A673 (cell line): ENCODE measurements around the gene IL34. TPM values are rescaled to one million over a fixed set of nuclear protein-coding genes. Genes with fewer than 3 reads are reported as not detected.

Experiments
- BruUV-seq: library from RNA; stranded (reverse); fragments of 400-500 nt; replicated peaks from 2 replicates; lab custom pipeline; 2021; lab: Mats Ljungman, UMichigan
- CTCF ChIA-PET: fragments of 300-600 bp; sonication (Branson Sonifier 250); formaldehyde crosslinking; loops from one replicate; lab custom pipeline; 2022; ENCODE audit warnings: antibody characterized with exemption; lab: Charles Lee
- POLR2A ChIA-PET: fragments of 300-600 bp; sonication (Branson Sonifier 250); formaldehyde crosslinking; loops from one replicate; lab custom pipeline; 2022; ENCODE audit warnings: antibody characterized with exemption; ENCODE audit not compliant: low non-redundant PET; lab: Charles Lee
- DNase-seq: peaks from one replicate; pipeline ENCODE4 v3.0.0-alpha.2; 2015; ENCODE audit warnings: low spot score
- H3K27ac ChIP-seq: fragments of 200-600 bp; sonication (generic); 2 replicates; pipeline ENCODE4 v1.5.1; 2016; ENCODE audit warnings: mixed run types, low read depth, mild to moderate bottlenecking, mixed read lengths, antibody characterized with exemption, low read length; ENCODE audit not compliant: poor library complexity, severe bottlenecking
- H3K27me3 ChIP-seq: fragments of 200-600 bp; sonication (generic); replicated peaks from 2 replicates; pipeline ENCODE4 v1.6.1; 2017; ENCODE audit warnings: mixed run types, low read depth, mild to moderate bottlenecking, mixed read lengths, antibody characterized with exemption, low read length; ENCODE audit not compliant: insufficient read depth, poor library complexity
- H3K36me3 ChIP-seq: fragments of 200-600 bp; sonication (generic); 2 replicates; pipeline ENCODE4 v1.6.1; 2016; ENCODE audit warnings: mixed run types, mild to moderate bottlenecking, mixed read lengths, antibody characterized with exemption, low read length; ENCODE audit not compliant: insufficient read depth, poor library complexity, severe bottlenecking
- H3K4me1 ChIP-seq: fragments of 200-600 bp; sonication (generic); 2 replicates; pipeline ENCODE4 v1.6.1; 2017; ENCODE audit warnings: mixed run types, mild to moderate bottlenecking, mixed read lengths, antibody characterized with exemption, low read length; ENCODE audit not compliant: insufficient read depth, poor library complexity, severe bottlenecking
- H3K4me3 ChIP-seq: fragments of 200-600 bp; sonication (generic); 2 replicates; pipeline ENCODE4 v1.5.1; 2016; ENCODE audit warnings: low read depth, mixed run types, mild to moderate bottlenecking, mixed read lengths, low read length; ENCODE audit not compliant: poor library complexity, severe bottlenecking
- H3K9me3 ChIP-seq: fragments of 200-600 bp; sonication (generic); 2 replicates; pipeline ENCODE4 v1.6.1; 2016; ENCODE audit warnings: mixed run types, low read depth, mild to moderate bottlenecking, mixed read lengths, antibody characterized with exemption, low read length; ENCODE audit not compliant: poor library complexity, severe bottlenecking
- CTCF ChIP-seq: fragments of 300-800, 200-600 bp; sonication (generic); conservative IDR thresholded peaks from 2 replicates; pipeline ENCODE4 v1.5.1; 2017; ENCODE audit warnings: low read depth, mild to moderate bottlenecking, antibody characterized with exemption, low read length, moderate library complexity, mixed read lengths
- EZH2 ChIP-seq: fragments of 200-600 bp; sonication (generic); IDR thresholded peaks from 2 replicates; pipeline ENCODE4 v1.6.1; 2017; ENCODE audit warnings: borderline replicate concordance, low read depth, mild to moderate bottlenecking, mixed read lengths, antibody characterized with exemption, low read length; ENCODE audit not compliant: poor library complexity, severe bottlenecking
- intact Hi-C: fragments of 100-400 bp; cut with micrococcal nuclease; formaldehyde crosslinking; loops from one replicate; pipeline ENCODE4 v1.10.0; 2022; ENCODE audit not compliant: unreplicated experiment
- total RNA-seq: library from RNA; stranded (reverse); gene quantifications from 2 replicates; pipeline ENCODE4 v1.2.3, GENCODE V29; 2021

Gene IL34
- total RNA-seq, 1 experiment from 2014 or later: not detected

- intact Hi-C loops: loop anchor here (2.0 to 10.0 kb wide), 2 partner anchors 89 to 683 kb away; no protein-coding TSS in a partner anchor
- ChIA-PET POLR2A (no interaction called here), CTCF (interaction anchor here (3.3 kb wide), 1 partner anchor 90 kb away, joined by 21 read pairs; no protein-coding TSS in a partner anchor)
- DNase-seq: no peak
- BruUV-seq: no TSS peak
- no peak overlapping the region for H3K4me3 ChIP-seq
- peaks cover 17% of the 10 kb centered on the region for H3K4me1 ChIP-seq
- no peaks in the 10 kb centered on the region for H3K9me3 ChIP-seq
- peak overlapping the region; percentile 42 for H3K27ac ChIP-seq
- TF ChIP-seq EZH2 (no peak), CTCF (no peak)
- H3K27me3 ChIP-seq: no peaks in the 10 kb centered on the region
- peaks cover 27% of the 10 kb centered on the region for H3K36me3 ChIP-seq
These were observed 35.3 kb downstream of the IL34 start for GRCh38 chr16:70681382-70682238.

GRCh38 chr16:70682239-70683145, 36.1 kb downstream of the IL34 start:
- CTCF ChIA-PET: no interaction called here
- intact Hi-C loops: loop anchor here (10.0 kb wide), 1 partner anchor 682 kb away; no protein-coding TSS in a partner anchor
- DNase-seq: no peak
- Histone ChIP-seq H3K9me3 (no peaks in the 10 kb centered on the region), H3K27ac (no peak overlapping the region), H3K27me3 (no peaks in the 10 kb centered on the region), H3K4me1 (peaks cover 22% of the 10 kb centered on the region), H3K36me3 (peaks cover 23% of the 10 kb centered on the region), H3K4me3 (no peak overlapping the region)
- BruUV-seq: no TSS peak
- POLR2A ChIA-PET: no interaction called here
- TF ChIP-seq CTCF (no peak), EZH2 (no peak)

GRCh38 chr16:70683146-70683944, 37.0 kb downstream of the IL34 start:
- BruUV-seq: no TSS peak
- no peak for TF ChIP-seq EZH2
- no peak for DNase-seq
- H3K27me3 ChIP-seq: no peaks in the 10 kb centered on the region
- ChIA-PET POLR2A (no interaction called here), CTCF (no interaction called here)
- no peaks in the 10 kb centered on the region for H3K9me3 ChIP-seq
- no peak overlapping the region for H3K4me3 ChIP-seq
- peaks cover 19% of the 10 kb centered on the region for H3K36me3 ChIP-seq
- intact Hi-C loops: loop anchor here (10.0 kb wide), 1 partner anchor 681 kb away; no protein-coding TSS in a partner anchor
- peaks cover 28% of the 10 kb centered on the region for H3K4me1 ChIP-seq
- H3K27ac ChIP-seq: peak overlapping the region; percentile 16
